ENCODE results near the gene GLRX3. TPM values are rescaled to one million over a fixed set of nuclear protein-coding genes. Genes with fewer than 3 reads are reported as not detected.

The GLRX3 gene
- polyA plus RNA-seq, 1 donor from 2014 or later, result 118 TPM

GRCh38 chr10:130206216-130206737 lies 70.1 kb downstream of the GLRX3 start:
- H3K27ac ChIP-seq (ENCODE audit: low read length), result no peak overlapping the region
- no peak overlapping the region for H3K9ac ChIP-seq (ENCODE audit: low read length)
- no peaks in the 10 kb centered on the region for H4K20me1 ChIP-seq (ENCODE audit: insufficient read depth)
- no peaks in the 10 kb centered on the region for H3K27me3 ChIP-seq (ENCODE audit: insufficient read depth, low read depth, low read length)
- no peaks in the 10 kb centered on the region for H3K9me3 ChIP-seq (ENCODE audit: low read length)
- no peaks in the 10 kb centered on the region for H3K36me3 ChIP-seq (ENCODE audit: insufficient read depth, low read length)
- H3F3A ChIP-seq (ENCODE audit: insufficient read depth, low read length, poor library complexity, severe bottlenecking), result no peaks in the 10 kb centered on the region
- TF ChIP-seq, protein P1, sequence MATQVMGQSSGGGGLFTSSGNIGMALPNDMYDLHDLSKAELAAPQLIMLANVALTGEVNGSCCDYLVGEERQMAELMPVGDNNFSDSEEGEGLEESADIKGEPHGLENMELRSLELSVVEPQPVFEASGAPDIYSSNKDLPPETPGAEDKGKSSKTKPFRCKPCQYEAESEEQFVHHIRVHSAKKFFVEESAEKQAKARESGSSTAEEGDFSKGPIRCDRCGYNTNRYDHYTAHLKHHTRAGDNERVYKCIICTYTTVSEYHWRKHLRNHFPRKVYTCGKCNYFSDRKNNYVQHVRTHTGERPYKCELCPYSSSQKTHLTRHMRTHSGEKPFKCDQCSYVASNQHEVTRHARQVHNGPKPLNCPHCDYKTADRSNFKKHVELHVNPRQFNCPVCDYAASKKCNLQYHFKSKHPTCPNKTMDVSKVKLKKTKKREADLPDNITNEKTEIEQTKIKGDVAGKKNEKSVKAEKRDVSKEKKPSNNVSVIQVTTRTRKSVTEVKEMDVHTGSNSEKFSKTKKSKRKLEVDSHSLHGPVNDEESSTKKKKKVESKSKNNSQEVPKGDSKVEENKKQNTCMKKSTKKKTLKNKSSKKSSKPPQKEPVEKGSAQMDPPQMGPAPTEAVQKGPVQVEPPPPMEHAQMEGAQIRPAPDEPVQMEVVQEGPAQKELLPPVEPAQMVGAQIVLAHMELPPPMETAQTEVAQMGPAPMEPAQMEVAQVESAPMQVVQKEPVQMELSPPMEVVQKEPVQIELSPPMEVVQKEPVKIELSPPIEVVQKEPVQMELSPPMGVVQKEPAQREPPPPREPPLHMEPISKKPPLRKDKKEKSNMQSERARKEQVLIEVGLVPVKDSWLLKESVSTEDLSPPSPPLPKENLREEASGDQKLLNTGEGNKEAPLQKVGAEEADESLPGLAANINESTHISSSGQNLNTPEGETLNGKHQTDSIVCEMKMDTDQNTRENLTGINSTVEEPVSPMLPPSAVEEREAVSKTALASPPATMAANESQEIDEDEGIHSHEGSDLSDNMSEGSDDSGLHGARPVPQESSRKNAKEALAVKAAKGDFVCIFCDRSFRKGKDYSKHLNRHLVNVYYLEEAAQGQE (IDR thresholded peaks at IDR 0.05; ENCODE audit: borderline replicate concordance), result no peak
- TF ChIP-seq TAF1 (IDR thresholded peaks at IDR 0.05; ENCODE audit: low read depth), result no peak
- no peak for TF ChIP-seq EP300 (conservative IDR thresholded peaks at IDR 0.05; ENCODE audit: poor library complexity, severe bottlenecking)
- TF ChIP-seq RAD21 (conservative IDR thresholded peaks at IDR 0.05), result no peak
- TF ChIP-seq EZH2 (IDR thresholded peaks at IDR 0.05; ENCODE audit: borderline replicate concordance, insufficient read depth, low read length, poor library complexity, severe bottlenecking), result no peak
- no peak for TF ChIP-seq SMC3 (conservative IDR thresholded peaks at IDR 0.05; ENCODE audit: poor library complexity)
- no peak for TF ChIP-seq CTCF (IDR thresholded peaks at IDR 0.05; ENCODE audit: poor library complexity, severe bottlenecking)
- TF ChIP-seq MXI1 (conservative IDR thresholded peaks at IDR 0.05; ENCODE audit: poor library complexity, severe bottlenecking), result no peak
- no peak for TF ChIP-seq POLR2AphosphoS5 (IDR thresholded peaks at IDR 0.05)
- no peaks in the 10 kb centered on the region for H3K9me2 ChIP-seq (ENCODE audit: insufficient read depth, low read length)
- H3K4me3 ChIP-seq (ENCODE audit: low read length), result no peak overlapping the region
- no peak overlapping the region for H3K4me2 ChIP-seq (ENCODE audit: low read length)
- H3K79me2 ChIP-seq (replicated peaks; ENCODE audit: insufficient read depth, low read length), result no peaks in the 10 kb centered on the region
- H2AFZ ChIP-seq (ENCODE audit: low read depth, low read length), result no peak overlapping the region

DNA sequence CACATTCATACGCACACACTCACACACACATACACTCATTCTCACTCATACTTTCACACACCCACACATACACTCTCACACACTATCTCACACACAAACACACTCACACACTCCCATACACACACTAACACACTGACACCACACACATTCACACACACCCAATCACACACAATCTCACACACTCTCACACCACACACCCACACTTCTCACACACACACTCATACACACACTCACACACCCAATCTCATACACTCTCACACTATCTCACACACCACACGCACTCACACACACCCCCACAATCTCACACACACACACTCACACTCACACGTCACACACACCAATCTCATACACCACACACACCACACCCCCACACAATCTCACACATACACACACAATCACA lies 71.0 kb downstream of the GLRX3 start:
- TF ChIP-seq POLR2AphosphoS5 (IDR thresholded peaks at IDR 0.05) (no peak), SMC3 (conservative IDR thresholded peaks at IDR 0.05; ENCODE audit: poor library complexity) (no peak), RAD21 (conservative IDR thresholded peaks at IDR 0.05) (no peak), CTCF (IDR thresholded peaks at IDR 0.05; ENCODE audit: poor library complexity, severe bottlenecking) (no peak), MXI1 (conservative IDR thresholded peaks at IDR 0.05; ENCODE audit: poor library complexity, severe bottlenecking) (no peak), EZH2 (IDR thresholded peaks at IDR 0.05; ENCODE audit: borderline replicate concordance, insufficient read depth, low read length, poor library complexity, severe bottlenecking) (no peak), EP300 (conservative IDR thresholded peaks at IDR 0.05; ENCODE audit: poor library complexity, severe bottlenecking) (no peak), TAF1 (IDR thresholded peaks at IDR 0.05; ENCODE audit: low read depth) (no peak)
- TF ChIP-seq, protein P1 (IDR thresholded peaks at IDR 0.05; ENCODE audit: borderline replicate concordance), result no peak
- Histone ChIP-seq H3K79me2 (replicated peaks; ENCODE audit: insufficient read depth, low read length) (no peaks in the 10 kb centered on the region), H3K4me2 (ENCODE audit: low read length) (no peak overlapping the region)

More for the DNA sequence above, 71.0 kb downstream of the GLRX3 start:
- no peak overlapping the region for H3K9ac ChIP-seq (ENCODE audit: low read length)
- no peak overlapping the region for H3K27ac ChIP-seq (ENCODE audit: low read length)
- no peaks in the 10 kb centered on the region for H3K36me3 ChIP-seq (ENCODE audit: insufficient read depth, low read length)
- no peak overlapping the region for H2AFZ ChIP-seq (ENCODE audit: low read depth, low read length)
- H4K20me1 ChIP-seq (ENCODE audit: insufficient read depth), result no peaks in the 10 kb centered on the region
- no peaks in the 10 kb centered on the region for H3K9me3 ChIP-seq (ENCODE audit: low read length)
- H3K27me3 ChIP-seq (ENCODE audit: insufficient read depth, low read depth, low read length), result no peaks in the 10 kb centered on the region
- H3K4me3 ChIP-seq (ENCODE audit: low read length), result no peak overlapping the region
- H3K9me2 ChIP-seq (ENCODE audit: insufficient read depth, low read length), result no peaks in the 10 kb centered on the region
- H3F3A ChIP-seq (ENCODE audit: insufficient read depth, low read length, poor library complexity, severe bottlenecking), result no peaks in the 10 kb centered on the region

All from neural cell (in vitro differentiated cells).